Effector memory CD8-positive, alpha-beta T cell (primary cell): ENCODE data around the gene BORCS5.

Source experiments
- ATAC-seq: fragments of 150-1000 bp; cut with Tn5 transposase; replicated peaks from 2 replicates; pipeline ENCODE4 v1.10.0; 2021; ENCODE audit warnings: mild to moderate bottlenecking, moderate library complexity
- DNase-seq, 3 experiments: peaks; one replicate each; pipeline ENCODE4 v3.0.0; 2021
- H3K27ac Mint-ChIP-seq, 2 donors: one replicate each; pipeline ENCODE4 v1.8.0; 2022; ENCODE audit warnings: mild to moderate bottlenecking in 2 of 2, mixed read lengths in 2 of 2, moderate library complexity in 2 of 2
- H3K27me3 Mint-ChIP-seq, 2 donors: one replicate each; pipeline ENCODE4 v1.8.0; 2022; ENCODE audit warnings: mixed read lengths in 2 of 2
- H3K36me3 Mint-ChIP-seq: one replicate; pipeline ENCODE4 v1.8.0; 2022; ENCODE audit warnings: mild to moderate bottlenecking, moderate library complexity, mixed read lengths; ENCODE audit not compliant: insufficient read depth
- H3K4me1 Mint-ChIP-seq, 2 donors: one replicate each; pipeline ENCODE4 v1.8.0; 2022; ENCODE audit warnings: low read depth in 2 of 2, mixed read lengths in 2 of 2
- H3K4me3 Mint-ChIP-seq, 2 donors: one replicate each; pipeline ENCODE4 v1.8.0; 2022; ENCODE audit warnings: mild to moderate bottlenecking in 2 of 2, mixed read lengths in 2 of 2, moderate library complexity in 2 of 2
- H3K9me3 Mint-ChIP-seq, 2 donors: one replicate each; pipeline ENCODE4 v1.8.0; 2022; ENCODE audit warnings: mixed read lengths in 2 of 2

Gene BORCS5

DNA sequence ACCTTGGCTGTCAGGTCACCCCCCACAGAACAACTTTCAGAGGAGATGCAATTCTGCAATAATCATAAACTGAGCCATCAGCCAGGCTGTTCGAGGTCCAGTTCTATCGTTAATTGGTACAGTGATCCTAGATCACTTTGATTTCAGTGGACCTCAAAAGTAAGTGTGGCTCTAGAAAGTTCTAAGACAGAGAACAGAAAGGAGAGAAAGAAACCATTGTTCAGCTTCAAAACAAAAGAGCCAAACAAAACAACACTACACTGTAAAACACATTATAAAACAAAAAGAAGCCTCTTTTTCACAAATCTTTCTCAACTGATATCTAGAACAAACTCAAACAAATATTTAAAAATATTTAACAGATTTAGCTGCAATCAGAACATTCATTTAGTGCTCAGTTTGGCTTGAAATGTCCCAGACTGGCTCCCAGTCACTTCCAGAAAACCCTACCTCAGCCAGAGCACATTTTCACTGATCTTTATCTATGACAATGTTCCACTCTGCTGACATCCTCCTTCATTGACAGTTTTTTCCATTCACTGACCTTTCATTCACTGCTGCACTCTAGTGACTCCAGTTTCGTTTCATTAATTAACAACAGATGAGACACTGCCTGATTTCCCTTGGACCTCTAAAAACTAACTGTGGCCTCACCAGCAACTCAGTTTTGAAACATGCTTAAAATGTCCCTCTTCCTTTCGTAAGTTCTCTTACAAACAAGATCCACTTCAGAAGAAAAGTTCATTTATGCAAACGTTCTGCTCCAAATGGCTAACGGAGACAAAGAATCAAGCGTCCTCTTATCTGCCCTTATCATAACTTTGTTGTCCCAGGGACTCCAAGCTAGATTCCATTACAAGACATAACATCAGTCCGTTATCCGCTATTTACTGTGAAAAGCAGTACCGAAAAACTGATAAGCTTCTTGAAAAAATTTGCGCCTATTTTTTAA lies 148.9 kb downstream of the BORCS5 start:
- H3K27ac Mint-ChIP-seq, result peak overlapping the region; percentile 15 to 48
- H3K36me3 Mint-ChIP-seq, result peaks cover 8% of the 10 kb centered on the region
- no peaks in the 10 kb centered on the region for H3K9me3 Mint-ChIP-seq
- no peak overlapping the region for H3K4me3 Mint-ChIP-seq
- no peak for DNase-seq
- H3K27me3 Mint-ChIP-seq, result no peaks in the 10 kb centered on the region
- ATAC-seq, result no peak
- H3K4me1 Mint-ChIP-seq, result peaks cover 14 to 30% of the 10 kb centered on the region in 2 donors

DNA sequence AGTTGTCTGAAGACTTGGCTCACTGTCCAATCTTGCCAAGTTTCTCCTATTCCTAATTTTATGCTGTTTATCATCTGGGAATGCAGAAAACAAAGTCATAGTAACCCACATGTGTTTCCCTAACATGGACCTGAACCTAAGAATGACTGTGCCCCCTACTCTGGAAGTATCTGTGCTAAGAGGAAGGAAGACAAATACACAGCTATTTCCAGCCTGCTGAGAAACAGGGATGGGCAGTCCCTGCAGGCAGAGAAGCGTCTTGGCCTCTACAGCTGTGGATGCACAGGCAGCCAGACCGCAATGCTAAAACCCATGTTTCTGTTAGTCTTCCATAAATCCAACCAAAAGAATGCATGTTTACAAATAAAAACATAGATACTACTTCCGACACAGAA lies 149.6 kb downstream of the BORCS5 start:
- H3K4me1 Mint-ChIP-seq, result peaks cover 14 to 26% of the 10 kb centered on the region in 2 donors
- no peaks in the 10 kb centered on the region for H3K9me3 Mint-ChIP-seq
- peaks cover 8% of the 10 kb centered on the region for H3K36me3 Mint-ChIP-seq
- peak overlapping the region; percentile 15 to 48 for H3K27ac Mint-ChIP-seq
- DNase-seq (no peak), ATAC-seq (no peak)
- no peaks in the 10 kb centered on the region for H3K27me3 Mint-ChIP-seq
- H3K4me3 Mint-ChIP-seq, result no peak overlapping the region

DNA sequence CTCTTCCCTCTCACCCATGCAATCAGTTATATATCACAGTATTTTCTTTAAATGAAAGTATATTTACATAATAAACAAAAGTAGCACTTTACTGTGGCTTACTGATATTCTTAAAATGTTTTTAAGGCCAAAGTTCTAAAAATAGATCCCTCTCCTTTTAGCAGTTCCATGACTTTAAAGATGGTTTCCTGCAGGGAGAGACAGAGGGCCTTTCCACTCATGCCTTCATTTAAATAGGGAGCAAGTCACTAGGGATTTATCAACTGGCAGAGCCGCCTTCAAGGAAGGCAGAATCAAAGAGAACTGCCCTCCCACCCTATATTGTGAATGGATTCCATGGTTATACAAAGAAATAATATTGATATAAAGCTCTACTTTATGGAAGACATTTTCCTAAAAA lies 150.2 kb downstream of the BORCS5 start:
- ATAC-seq (no peak), DNase-seq (no peak)
- Mint-ChIP-seq H3K27me3 (no peaks in the 10 kb centered on the region), H3K9me3 (no peaks in the 10 kb centered on the region), H3K4me3 (no peak overlapping the region), H3K4me1 (peaks cover 14 to 26% of the 10 kb centered on the region in 2 donors), H3K36me3 (peaks cover 8% of the 10 kb centered on the region), H3K27ac (peak overlapping the region in 1 of 2 donors; percentile 15)

DNA sequence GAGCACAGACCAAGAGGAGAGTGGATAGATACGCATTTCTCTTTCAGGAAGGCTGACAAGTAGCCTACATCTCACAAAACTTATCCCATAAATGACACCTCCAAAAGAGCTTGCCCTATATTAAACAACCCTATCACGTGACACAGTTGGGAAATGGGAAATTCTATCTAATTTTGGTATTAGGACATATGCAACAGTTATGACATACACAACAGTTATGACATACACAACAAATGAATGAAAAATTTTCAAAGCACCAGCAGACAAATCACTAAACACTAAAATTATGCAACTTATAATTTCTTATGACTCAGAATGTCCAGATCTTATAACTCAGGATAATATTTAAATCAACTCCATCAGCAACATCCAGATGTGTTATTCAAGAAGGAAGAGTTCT lies 151.7 kb downstream of the BORCS5 start:
- H3K27me3 Mint-ChIP-seq, result no peaks in the 10 kb centered on the region
- H3K4me3 Mint-ChIP-seq, result no peak overlapping the region
- H3K27ac Mint-ChIP-seq, result no peak overlapping the region
- DNase-seq (no peak), ATAC-seq (no peak)
- no peaks in the 10 kb centered on the region for H3K9me3 Mint-ChIP-seq
- no peaks in the 10 kb centered on the region for H3K36me3 Mint-ChIP-seq
- peaks cover 6 to 20% of the 10 kb centered on the region in 2 donors for H3K4me1 Mint-ChIP-seq

DNA sequence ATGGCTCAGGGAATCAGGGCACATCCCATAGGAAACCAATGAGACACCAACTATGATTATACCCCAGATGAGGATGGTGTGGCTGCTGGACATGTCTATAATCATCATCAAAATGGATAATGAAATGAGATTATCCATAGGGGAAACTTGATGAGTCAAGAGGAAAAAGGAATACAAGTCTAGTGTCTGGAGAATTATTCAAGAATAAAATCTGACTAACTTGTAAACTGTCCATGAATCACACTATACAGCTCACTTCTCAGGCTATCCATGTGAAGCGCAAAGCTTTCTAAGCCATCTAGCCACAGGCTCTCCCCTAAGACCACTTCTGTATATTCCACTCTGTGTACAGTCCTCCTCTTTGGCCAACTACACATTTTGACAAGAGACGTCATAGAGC lies 153.3 kb downstream of the BORCS5 start:
- no peaks in the 10 kb centered on the region for H3K27me3 Mint-ChIP-seq
- no peak overlapping the region for H3K27ac Mint-ChIP-seq
- H3K9me3 Mint-ChIP-seq, result no peaks in the 10 kb centered on the region
- DNase-seq, result no peak
- no peaks in the 10 kb centered on the region for H3K36me3 Mint-ChIP-seq
- no peak for ATAC-seq
- H3K4me3 Mint-ChIP-seq, result no peak overlapping the region
- peaks cover 4 to 17% of the 10 kb centered on the region in 2 donors for H3K4me1 Mint-ChIP-seq

DNA sequence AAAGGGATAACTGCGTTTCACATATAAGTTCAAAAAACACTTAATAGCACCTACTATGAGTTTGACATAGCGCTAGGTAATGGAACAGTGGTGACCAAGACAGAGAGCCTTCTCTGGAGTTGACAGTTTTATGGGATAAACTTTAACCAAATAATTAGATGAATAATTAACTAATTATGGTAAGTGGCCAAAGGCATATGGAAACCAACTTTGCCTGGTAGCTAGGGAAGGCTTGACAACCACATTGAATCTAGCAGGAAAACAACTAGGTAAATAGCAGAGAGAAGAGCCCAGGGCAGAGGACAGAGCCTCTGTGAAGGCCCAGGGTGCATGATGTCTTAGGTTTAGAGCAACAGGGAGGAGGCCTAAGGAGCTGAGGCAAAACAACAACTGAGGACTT lies 153.7 kb downstream of the BORCS5 start:
- no peak overlapping the region for H3K27ac Mint-ChIP-seq
- no peaks in the 10 kb centered on the region for H3K27me3 Mint-ChIP-seq
- ATAC-seq (no peak), DNase-seq (no peak)
- peaks cover 4 to 13% of the 10 kb centered on the region in 2 donors for H3K4me1 Mint-ChIP-seq
- no peak overlapping the region for H3K4me3 Mint-ChIP-seq
- H3K36me3 Mint-ChIP-seq, result no peaks in the 10 kb centered on the region
- no peaks in the 10 kb centered on the region for H3K9me3 Mint-ChIP-seq

DNA sequence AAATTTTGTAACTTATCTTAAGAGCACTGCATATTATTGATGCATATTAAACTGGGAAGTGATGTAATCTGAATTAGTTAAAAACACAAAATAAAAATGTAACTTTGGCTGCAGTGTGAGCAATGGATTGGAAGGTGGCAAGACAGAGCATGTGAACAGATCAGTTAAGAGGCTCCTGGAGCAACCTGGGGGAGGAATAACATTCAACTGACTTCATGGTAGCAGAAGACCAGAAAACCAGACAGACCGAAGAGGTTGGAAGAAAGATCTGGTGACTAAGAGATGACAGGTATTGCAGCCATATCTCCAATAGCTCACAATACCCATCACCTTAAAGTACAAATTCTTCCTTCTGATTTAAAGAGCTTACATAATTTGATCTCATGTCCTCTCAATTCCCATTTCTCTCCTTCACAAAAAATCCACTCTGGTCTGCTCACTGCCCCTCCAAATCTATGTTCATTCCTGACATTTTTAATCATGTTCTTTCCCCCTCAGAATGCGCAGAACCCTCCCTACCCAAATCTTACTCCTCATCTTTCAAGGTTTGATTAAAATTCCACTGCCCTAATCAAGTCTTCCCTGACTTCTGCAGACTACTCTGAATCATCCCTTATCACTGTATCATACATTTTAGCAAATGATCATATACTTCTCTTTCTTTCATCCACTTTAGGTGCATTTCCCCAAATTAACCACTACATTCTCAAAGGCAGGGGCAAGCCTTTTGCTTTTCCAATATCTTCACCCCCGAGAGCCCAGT lies 154.3 kb downstream of the BORCS5 start:
- Mint-ChIP-seq H3K9me3 (no peaks in the 10 kb centered on the region), H3K4me1 (peaks cover under 1 to 9% of the 10 kb centered on the region in 2 donors), H3K27ac (no peak overlapping the region), H3K4me3 (no peak overlapping the region), H3K36me3 (no peaks in the 10 kb centered on the region), H3K27me3 (no peaks in the 10 kb centered on the region)
- no peak for DNase-seq
- ATAC-seq, result no peak

DNA sequence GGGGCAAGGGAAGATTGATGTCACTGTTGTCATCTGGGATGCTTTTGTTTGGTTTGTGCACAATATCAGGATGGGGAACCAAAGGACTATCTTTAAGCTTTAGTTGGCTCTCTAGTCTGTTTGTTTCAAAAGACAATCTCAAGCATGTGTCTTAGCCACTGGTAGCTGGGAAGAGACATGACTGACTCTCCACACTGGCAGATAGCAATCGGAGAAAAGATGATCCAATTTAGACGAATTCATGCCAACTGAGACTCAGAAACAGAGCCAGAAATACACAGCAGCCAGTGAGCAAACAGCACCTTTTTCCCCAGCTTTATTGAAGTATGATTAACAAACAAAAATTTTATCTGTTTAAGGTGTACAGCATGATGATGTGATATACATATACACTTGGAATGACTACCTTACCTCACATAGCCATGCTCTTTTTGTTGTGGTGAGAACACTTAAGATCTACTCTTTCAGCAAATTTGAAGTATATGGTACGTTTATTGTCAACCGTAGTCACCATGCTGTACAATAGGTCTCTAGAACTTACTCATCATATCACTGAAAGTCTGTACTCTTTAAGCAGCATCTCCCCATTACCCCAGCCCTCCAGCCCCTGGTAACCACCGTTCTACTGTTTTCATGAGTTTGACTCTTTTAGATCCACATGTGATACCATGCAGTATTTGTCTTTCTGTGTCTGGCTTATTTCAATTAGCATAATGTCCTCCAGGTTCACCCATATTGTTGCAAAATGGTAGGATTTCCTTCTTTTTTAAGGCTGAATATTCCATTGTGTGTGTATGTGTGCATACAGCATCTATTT lies 155.2 kb downstream of the BORCS5 start:
- Mint-ChIP-seq H3K27me3 (no peaks in the 10 kb centered on the region), H3K36me3 (peaks cover 2% of the 10 kb centered on the region), H3K4me1 (peaks cover 0 to 4% of the 10 kb centered on the region in 2 donors), H3K27ac (no peak overlapping the region), H3K9me3 (no peaks in the 10 kb centered on the region), H3K4me3 (no peak overlapping the region)
- DNase-seq (no peak), ATAC-seq (no peak)

DNA sequence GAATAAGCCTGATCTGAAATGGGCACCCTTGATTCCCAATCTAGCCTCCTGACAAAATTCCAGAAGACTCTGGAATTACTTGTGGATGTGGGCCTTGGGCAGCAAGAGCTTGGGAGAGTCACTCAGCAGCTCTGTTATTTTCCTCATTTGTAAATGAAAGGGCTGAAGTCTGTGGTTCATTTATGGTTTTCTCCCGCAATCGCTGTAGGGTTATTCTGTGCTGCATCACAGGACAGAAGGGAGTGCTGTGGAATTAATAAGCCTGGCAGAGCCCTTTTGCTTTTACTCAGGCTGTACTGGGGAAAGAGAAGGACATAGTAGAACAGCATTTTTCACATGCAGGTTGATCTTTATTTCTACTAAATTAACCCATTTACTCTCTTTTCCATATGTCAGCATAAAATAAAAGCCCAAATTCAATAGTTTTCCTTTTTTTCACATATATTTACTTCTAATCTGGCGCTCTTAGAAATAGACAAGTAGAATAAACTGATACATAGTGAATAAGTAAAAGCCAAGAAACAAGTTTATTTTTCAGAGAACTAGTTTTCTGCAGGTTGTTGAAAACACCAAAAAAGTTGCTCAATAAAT lies 156.6 kb downstream of the BORCS5 start:
- H3K4me1 Mint-ChIP-seq, result peaks cover 0 to 4% of the 10 kb centered on the region in 2 donors

DNA sequence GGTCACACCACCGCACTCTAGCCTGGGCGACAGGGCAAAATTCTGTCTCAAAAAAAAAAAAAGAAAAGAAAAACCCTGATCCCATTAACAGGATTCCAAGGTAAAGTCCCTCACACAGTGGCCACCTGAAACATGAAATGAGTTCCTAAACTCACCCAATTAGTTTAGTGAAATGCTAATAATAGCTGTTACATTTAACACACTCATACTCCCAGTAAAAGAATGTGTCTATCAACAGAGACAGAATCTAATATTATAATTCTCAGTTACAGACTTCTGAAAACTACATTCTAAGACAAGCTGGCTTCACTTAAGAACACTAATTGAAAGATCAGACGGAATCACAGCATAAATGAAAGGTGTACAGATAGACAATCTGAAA lies 161.6 kb downstream of the BORCS5 start:
- Mint-ChIP-seq H3K27ac (no peak overlapping the region), H3K4me1 (peaks cover 4 to 6% of the 10 kb centered on the region in 2 donors), H3K4me3 (no peak overlapping the region), H3K9me3 (no peaks in the 10 kb centered on the region), H3K36me3 (peaks cover 13% of the 10 kb centered on the region), H3K27me3 (no peaks in the 10 kb centered on the region)
- ATAC-seq (no peak), DNase-seq (no peak)

More for the DNA sequence above, 156.6 kb downstream of the BORCS5 start:
- DNase-seq (no peak), ATAC-seq (no peak)
- Mint-ChIP-seq H3K36me3 (peaks cover 13% of the 10 kb centered on the region), H3K27me3 (no peaks in the 10 kb centered on the region), H3K4me3 (no peak overlapping the region), H3K9me3 (no peaks in the 10 kb centered on the region), H3K27ac (no peak overlapping the region)

DNA sequence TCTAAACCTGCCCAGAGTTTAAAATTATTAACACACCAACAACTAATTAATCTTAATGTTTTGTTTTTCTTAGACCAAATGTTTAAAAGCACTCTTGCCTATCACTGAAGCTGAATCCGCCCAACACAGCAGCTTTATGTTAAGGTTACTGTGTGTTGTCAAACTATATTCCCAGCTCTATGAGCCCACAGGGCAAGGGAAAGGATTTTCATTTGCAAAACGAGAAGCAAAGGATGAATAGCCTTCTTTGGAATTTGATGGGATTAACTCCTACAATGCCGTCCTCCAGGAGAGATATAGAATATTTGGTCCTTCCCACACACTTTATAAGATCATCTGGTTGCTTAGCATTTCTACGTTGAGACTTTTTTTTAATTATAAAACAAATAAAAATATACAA lies 162.0 kb downstream of the BORCS5 start:
- H3K4me1 Mint-ChIP-seq, result peaks cover 4 to 6% of the 10 kb centered on the region in 2 donors
- no peak overlapping the region for H3K27ac Mint-ChIP-seq

More for the DNA sequence above, 162.0 kb downstream of the BORCS5 start:
- H3K9me3 Mint-ChIP-seq, result no peaks in the 10 kb centered on the region
- DNase-seq (no peak), ATAC-seq (no peak)
- H3K27me3 Mint-ChIP-seq, result no peaks in the 10 kb centered on the region
- H3K36me3 Mint-ChIP-seq, result peaks cover 13% of the 10 kb centered on the region
- H3K4me3 Mint-ChIP-seq, result no peak overlapping the region
